HEK293 (cell line): ENCODE data around the gene CD300LB.

Experiments used
- IKZF3 ChIP-seq: fragments of 450-650 bp; IDR thresholded peaks from 2 replicates; pipeline ENCODE4 v1.5.0; 2018; ENCODE audit warnings: missing biosample characterization, mild to moderate bottlenecking, missing genetic modification characterization, moderate library complexity
- OVOL3 ChIP-seq: fragments of 450-650 bp; formaldehyde crosslinking; IDR thresholded peaks from 2 replicates; pipeline ENCODE4 v1.5.1; 2016; ENCODE audit warnings: missing biosample characterization, missing genetic modification characterization
- SP3 ChIP-seq: fragments of 450-650 bp; formaldehyde crosslinking; IDR thresholded peaks from 2 replicates; pipeline ENCODE4 v1.5.1; 2016; ENCODE audit warnings: missing biosample characterization, missing genetic modification characterization
- ZBTB7A ChIP-seq: fragments of 450-650 bp; formaldehyde crosslinking; IDR thresholded peaks from 2 replicates; pipeline ENCODE4 v1.5.1; 2016; ENCODE audit warnings: low read depth, missing biosample characterization, missing genetic modification characterization
- ZNF366 ChIP-seq: fragments of 450-650 bp; formaldehyde crosslinking; conservative IDR thresholded peaks from 2 replicates; pipeline ENCODE4 v1.5.1; 2016; ENCODE audit warnings: missing biosample characterization, missing genetic modification characterization
- ZNF404 ChIP-seq: fragments of 450-650 bp; formaldehyde crosslinking; IDR thresholded peaks from 2 replicates; pipeline ENCODE4 v1.5.1; 2017; ENCODE audit warnings: missing biosample characterization, missing genetic modification characterization
- ZNF529 ChIP-seq: fragments of 450-650 bp; formaldehyde crosslinking; IDR thresholded peaks from 2 replicates; pipeline ENCODE4 v1.5.1; 2017; ENCODE audit warnings: missing genetic modification characterization, missing biosample characterization; ENCODE audit not compliant: insufficient replicate concordance
- ZNF654 ChIP-seq: fragments of 450-650 bp; formaldehyde crosslinking; IDR thresholded peaks from 2 replicates; pipeline ENCODE4 v1.5.1; 2016; ENCODE audit warnings: low read depth, missing biosample characterization, missing genetic modification characterization
- TF ChIP-seq, protein P1 (sequence below): fragments of 450-650 bp; formaldehyde crosslinking; conservative IDR thresholded peaks from 2 replicates; pipeline ENCODE4 v1.5.1; 2016; ENCODE audit warnings: low read depth, missing biosample characterization, missing genetic modification characterization
- TF ChIP-seq, protein P2 (sequence below): fragments of 450-650 bp; formaldehyde crosslinking; IDR thresholded peaks from 2 replicates; pipeline ENCODE4 v1.5.1; 2016; ENCODE audit warnings: missing biosample characterization, missing genetic modification characterization, borderline replicate concordance
- TF ChIP-seq, protein P3 (sequence below): fragments of 450-650 bp; formaldehyde crosslinking; IDR thresholded peaks from 2 replicates; pipeline ENCODE4 v1.5.1; 2016; ENCODE audit warnings: missing biosample characterization, missing genetic modification characterization
- TF ChIP-seq, protein P4 (sequence below): fragments of 450-650 bp; formaldehyde crosslinking; IDR thresholded peaks from 2 replicates; pipeline ENCODE4 v1.5.1; 2016; ENCODE audit warnings: missing biosample characterization, missing genetic modification characterization, low read depth
- TF ChIP-seq, protein P5 (sequence below): fragments of 450-650 bp; formaldehyde crosslinking; IDR thresholded peaks from 2 replicates; pipeline ENCODE4 v1.5.1; 2016; ENCODE audit warnings: missing biosample characterization, missing genetic modification characterization
- TF ChIP-seq, protein P6 (sequence below): fragments of 450-650 bp; formaldehyde crosslinking; IDR thresholded peaks from 2 replicates; pipeline ENCODE4 v1.5.1; 2017; ENCODE audit warnings: missing biosample characterization, missing genetic modification characterization
- TF ChIP-seq, protein P7 (sequence below): fragments of 450-650 bp; formaldehyde crosslinking; IDR thresholded peaks from 2 replicates; pipeline ENCODE4 v1.5.1; 2016; ENCODE audit warnings: missing biosample characterization, missing genetic modification characterization

Gene CD300LB

DNA sequence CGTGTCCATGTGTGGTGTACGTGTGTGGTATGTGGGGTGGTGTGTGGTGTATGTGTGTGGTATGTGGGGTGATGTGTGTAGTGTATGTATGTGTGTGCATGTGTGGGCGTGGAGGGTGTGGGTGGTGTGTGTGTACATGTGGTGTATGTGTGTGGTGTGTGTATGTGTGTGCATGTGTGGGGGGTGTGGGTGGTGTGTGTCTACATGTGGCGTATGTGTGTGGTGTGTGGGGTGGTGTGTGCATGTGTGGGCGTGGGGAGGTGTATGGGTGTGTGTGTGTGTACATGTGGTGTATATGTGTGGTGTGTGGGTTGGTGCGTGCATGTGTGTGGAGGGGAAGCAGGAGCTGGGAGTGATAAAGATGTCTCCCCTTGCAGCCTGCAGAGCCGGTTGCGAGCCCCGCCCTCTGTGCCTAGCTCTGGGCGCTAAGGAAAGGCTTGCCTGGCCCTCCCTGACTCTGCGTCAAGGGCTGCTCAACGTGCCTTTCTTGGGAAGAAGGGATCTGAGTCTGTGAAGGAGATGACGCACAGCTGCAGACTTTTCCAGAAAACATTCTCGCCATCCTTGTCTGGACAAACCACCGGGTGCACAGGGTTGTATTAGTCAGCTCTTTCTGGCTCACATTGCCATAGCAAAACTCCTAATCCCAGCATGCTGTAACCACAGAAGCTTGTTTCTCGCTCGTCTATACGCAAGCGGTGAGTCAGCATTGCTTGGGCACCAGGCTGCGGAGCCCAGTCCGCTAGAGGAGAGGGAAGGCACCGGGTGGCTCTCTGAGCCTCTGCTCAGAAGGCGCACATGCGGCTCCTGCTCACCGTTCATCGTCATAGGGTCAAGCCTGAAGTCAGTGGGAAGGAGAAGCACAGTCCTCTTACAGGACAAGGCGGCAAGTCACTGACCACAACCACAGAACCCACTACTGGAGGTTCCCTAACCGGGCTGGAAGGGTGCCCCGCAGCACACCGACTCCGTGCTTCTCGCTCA lies 38.0 kb upstream of the CD300LB start (continued):
- TF ChIP-seq, protein P1, sequence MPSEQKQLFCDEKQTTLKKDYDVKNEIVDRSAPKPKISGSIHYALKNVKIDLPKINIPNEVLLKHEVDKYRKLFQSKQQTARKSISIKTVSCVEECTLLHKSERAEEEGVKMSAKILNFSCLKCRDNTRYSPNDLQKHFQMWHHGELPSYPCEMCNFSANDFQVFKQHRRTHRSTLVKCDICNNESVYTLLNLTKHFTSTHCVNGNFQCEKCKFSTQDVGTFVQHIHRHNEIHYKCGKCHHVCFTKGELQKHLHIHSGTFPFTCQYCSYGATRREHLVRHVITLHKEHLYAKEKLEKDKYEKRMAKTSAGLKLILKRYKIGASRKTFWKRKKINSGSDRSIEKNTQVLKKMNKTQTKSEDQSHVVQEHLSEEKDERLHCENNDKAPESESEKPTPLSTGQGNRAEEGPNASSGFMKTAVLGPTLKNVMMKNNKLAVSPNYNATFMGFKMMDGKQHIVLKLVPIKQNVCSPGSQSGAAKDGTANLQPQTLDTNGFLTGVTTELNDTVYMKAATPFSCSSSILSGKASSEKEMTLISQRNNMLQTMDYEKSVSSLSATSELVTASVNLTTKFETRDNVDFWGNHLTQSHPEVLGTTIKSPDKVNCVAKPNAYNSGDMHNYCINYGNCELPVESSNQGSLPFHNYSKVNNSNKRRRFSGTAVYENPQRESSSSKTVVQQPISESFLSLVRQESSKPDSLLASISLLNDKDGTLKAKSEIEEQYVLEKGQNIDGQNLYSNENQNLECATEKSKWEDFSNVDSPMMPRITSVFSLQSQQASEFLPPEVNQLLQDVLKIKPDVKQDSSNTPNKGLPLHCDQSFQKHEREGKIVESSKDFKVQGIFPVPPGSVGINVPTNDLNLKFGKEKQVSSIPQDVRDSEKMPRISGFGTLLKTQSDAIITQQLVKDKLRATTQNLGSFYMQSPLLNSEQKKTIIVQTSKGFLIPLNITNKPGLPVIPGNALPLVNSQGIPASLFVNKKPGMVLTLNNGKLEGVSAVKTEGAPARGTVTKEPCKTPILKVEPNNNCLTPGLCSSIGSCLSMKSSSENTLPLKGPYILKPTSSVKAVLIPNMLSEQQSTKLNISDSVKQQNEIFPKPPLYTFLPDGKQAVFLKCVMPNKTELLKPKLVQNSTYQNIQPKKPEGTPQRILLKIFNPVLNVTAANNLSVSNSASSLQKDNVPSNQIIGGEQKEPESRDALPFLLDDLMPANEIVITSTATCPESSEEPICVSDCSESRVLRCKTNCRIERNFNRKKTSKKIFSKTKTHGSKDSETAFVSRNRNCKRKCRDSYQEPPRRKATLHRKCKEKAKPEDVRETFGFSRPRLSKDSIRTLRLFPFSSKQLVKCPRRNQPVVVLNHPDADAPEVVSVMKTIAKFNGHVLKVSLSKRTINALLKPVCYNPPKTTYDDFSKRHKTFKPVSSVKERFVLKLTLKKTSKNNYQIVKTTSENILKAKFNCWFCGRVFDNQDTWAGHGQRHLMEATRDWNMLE (tag by site-specific recombination), result no peak
- no peak for TF ChIP-seq ZNF529 (tag by site-specific recombination)
- TF ChIP-seq, protein P2, sequence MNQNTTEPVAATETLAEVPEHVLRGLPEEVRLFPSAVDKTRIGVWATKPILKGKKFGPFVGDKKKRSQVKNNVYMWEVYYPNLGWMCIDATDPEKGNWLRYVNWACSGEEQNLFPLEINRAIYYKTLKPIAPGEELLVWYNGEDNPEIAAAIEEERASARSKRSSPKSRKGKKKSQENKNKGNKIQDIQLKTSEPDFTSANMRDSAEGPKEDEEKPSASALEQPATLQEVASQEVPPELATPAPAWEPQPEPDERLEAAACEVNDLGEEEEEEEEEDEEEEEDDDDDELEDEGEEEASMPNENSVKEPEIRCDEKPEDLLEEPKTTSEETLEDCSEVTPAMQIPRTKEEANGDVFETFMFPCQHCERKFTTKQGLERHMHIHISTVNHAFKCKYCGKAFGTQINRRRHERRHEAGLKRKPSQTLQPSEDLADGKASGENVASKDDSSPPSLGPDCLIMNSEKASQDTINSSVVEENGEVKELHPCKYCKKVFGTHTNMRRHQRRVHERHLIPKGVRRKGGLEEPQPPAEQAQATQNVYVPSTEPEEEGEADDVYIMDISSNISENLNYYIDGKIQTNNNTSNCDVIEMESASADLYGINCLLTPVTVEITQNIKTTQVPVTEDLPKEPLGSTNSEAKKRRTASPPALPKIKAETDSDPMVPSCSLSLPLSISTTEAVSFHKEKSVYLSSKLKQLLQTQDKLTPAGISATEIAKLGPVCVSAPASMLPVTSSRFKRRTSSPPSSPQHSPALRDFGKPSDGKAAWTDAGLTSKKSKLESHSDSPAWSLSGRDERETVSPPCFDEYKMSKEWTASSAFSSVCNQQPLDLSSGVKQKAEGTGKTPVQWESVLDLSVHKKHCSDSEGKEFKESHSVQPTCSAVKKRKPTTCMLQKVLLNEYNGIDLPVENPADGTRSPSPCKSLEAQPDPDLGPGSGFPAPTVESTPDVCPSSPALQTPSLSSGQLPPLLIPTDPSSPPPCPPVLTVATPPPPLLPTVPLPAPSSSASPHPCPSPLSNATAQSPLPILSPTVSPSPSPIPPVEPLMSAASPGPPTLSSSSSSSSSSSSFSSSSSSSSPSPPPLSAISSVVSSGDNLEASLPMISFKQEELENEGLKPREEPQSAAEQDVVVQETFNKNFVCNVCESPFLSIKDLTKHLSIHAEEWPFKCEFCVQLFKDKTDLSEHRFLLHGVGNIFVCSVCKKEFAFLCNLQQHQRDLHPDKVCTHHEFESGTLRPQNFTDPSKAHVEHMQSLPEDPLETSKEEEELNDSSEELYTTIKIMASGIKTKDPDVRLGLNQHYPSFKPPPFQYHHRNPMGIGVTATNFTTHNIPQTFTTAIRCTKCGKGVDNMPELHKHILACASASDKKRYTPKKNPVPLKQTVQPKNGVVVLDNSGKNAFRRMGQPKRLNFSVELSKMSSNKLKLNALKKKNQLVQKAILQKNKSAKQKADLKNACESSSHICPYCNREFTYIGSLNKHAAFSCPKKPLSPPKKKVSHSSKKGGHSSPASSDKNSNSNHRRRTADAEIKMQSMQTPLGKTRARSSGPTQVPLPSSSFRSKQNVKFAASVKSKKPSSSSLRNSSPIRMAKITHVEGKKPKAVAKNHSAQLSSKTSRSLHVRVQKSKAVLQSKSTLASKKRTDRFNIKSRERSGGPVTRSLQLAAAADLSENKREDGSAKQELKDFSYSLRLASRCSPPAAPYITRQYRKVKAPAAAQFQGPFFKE (tag by site-specific recombination), result no peak
- no peak for TF ChIP-seq SP3
- no peak for TF ChIP-seq IKZF3 (tag by site-specific recombination)
- TF ChIP-seq, protein P3, sequence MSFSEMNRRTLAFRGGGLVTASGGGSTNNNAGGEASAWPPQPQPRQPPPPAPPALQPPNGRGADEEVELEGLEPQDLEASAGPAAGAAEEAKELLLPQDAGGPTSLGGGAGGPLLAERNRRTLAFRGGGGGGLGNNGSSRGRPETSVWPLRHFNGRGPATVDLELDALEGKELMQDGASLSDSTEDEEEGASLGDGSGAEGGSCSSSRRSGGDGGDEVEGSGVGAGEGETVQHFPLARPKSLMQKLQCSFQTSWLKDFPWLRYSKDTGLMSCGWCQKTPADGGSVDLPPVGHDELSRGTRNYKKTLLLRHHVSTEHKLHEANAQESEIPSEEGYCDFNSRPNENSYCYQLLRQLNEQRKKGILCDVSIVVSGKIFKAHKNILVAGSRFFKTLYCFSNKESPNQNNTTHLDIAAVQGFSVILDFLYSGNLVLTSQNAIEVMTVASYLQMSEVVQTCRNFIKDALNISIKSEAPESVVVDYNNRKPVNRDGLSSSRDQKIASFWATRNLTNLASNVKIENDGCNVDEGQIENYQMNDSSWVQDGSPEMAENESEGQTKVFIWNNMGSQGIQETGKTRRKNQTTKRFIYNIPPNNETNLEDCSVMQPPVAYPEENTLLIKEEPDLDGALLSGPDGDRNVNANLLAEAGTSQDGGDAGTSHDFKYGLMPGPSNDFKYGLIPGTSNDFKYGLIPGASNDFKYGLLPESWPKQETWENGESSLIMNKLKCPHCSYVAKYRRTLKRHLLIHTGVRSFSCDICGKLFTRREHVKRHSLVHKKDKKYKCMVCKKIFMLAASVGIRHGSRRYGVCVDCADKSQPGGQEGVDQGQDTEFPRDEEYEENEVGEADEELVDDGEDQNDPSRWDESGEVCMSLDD (tag by site-specific recombination), result no peak
- no peak for TF ChIP-seq ZNF404 (tag by site-specific recombination)
- TF ChIP-seq, protein P4, sequence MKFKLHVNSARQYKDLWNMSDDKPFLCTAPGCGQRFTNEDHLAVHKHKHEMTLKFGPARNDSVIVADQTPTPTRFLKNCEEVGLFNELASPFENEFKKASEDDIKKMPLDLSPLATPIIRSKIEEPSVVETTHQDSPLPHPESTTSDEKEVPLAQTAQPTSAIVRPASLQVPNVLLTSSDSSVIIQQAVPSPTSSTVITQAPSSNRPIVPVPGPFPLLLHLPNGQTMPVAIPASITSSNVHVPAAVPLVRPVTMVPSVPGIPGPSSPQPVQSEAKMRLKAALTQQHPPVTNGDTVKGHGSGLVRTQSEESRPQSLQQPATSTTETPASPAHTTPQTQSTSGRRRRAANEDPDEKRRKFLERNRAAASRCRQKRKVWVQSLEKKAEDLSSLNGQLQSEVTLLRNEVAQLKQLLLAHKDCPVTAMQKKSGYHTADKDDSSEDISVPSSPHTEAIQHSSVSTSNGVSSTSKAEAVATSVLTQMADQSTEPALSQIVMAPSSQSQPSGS (tag by site-specific recombination), result no peak
- no peak for TF ChIP-seq ZBTB7A (tag by site-specific recombination)
- TF ChIP-seq OVOL3 (tag by site-specific recombination), result no peak
- TF ChIP-seq, protein P5, sequence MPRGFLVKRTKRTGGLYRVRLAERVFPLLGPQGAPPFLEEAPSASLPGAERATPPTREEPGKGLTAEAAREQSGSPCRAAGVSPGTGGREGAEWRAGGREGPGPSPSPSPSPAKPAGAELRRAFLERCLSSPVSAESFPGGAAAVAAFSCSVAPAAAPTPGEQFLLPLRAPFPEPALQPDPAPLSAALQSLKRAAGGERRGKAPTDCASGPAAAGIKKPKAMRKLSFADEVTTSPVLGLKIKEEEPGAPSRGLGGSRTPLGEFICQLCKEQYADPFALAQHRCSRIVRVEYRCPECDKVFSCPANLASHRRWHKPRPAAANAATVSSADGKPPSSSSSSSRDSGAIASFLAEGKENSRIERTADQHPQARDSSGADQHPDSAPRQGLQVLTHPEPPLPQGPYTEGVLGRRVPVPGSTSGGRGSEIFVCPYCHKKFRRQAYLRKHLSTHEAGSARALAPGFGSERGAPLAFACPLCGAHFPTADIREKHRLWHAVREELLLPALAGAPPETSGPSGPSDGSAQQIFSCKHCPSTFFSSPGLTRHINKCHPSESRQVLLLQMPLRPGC (tag by site-specific recombination), result no peak
- no peak for TF ChIP-seq ZNF366 (tag by site-specific recombination)
- TF ChIP-seq, protein P6, sequence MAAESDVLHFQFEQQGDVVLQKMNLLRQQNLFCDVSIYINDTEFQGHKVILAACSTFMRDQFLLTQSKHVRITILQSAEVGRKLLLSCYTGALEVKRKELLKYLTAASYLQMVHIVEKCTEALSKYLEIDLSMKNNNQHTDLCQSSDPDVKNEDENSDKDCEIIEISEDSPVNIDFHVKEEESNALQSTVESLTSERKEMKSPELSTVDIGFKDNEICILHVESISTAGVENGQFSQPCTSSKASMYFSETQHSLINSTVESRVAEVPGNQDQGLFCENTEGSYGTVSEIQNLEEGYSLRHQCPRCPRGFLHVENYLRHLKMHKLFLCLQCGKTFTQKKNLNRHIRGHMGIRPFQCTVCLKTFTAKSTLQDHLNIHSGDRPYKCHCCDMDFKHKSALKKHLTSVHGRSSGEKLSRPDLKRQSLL (tag by site-specific recombination), result no peak
- TF ChIP-seq ZNF654 (tag by site-specific recombination), result no peak
- TF ChIP-seq, protein P7, sequence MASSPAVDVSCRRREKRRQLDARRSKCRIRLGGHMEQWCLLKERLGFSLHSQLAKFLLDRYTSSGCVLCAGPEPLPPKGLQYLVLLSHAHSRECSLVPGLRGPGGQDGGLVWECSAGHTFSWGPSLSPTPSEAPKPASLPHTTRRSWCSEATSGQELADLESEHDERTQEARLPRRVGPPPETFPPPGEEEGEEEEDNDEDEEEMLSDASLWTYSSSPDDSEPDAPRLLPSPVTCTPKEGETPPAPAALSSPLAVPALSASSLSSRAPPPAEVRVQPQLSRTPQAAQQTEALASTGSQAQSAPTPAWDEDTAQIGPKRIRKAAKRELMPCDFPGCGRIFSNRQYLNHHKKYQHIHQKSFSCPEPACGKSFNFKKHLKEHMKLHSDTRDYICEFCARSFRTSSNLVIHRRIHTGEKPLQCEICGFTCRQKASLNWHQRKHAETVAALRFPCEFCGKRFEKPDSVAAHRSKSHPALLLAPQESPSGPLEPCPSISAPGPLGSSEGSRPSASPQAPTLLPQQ (tag by site-specific recombination), result no peak
